ENCODE results near the gene GPR89B. TPM values are rescaled to one million over a fixed set of nuclear protein-coding genes. Genes with fewer than 3 reads are reported as not detected.
A peak's percentile ranks its signal among the peaks of the same experiment; 100 is the strongest.
"Not testable (repeated sequence)": the region's sequence is repeated elsewhere in the genome, so short reads cannot be mapped to it uniquely, and the experiment has no call there.

Gene GPR89B
- total RNA-seq, 1 experiment from 2014 or later = 39.3 TPM

DNA sequence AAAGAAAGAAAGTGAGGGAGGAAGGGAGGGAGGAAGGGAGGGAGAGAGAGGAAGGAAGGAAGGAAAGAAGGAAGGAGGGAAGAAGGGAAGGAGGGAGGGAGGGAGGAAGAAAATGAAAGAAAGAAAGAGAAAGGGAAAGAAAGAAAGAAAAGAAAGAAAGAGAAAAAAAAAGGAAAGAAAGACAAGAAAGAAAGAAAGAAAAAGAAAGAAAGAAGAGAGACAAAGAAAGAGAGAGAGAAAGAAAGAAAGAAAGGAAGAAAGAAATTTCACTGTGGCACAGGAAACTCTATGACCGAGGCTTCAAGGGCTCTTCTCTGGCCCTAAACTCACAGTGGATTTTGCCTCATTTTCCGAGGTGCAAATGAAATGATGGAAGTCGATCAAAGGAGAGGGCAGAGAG lies 104.0 kb downstream of the GPR89B start:
- not testable (repeated sequence) for H3K27ac ChIP-seq (ENCODE audit: low read length); H4K20me1 ChIP-seq (ENCODE audit: insufficient read depth, low read depth, low read length); H3K79me2 ChIP-seq (ENCODE audit: low read length); H3K27me3 ChIP-seq (ENCODE audit: low read length); H3K9me3 ChIP-seq (ENCODE audit: low read length); DNase-seq; H3K9me2 ChIP-seq (replicated peaks; ENCODE audit: insufficient read depth, low read length); H3K4me2 ChIP-seq (ENCODE audit: low read depth, low read length, poor library complexity, severe bottlenecking); H3K9ac ChIP-seq (ENCODE audit: low read length); H3K36me3 ChIP-seq (ENCODE audit: insufficient read depth, low read length); H3K4me1 ChIP-seq (ENCODE audit: low read length); H2AFZ ChIP-seq (ENCODE audit: low read length); H3K4me3 ChIP-seq (ENCODE audit: low read length)

DNA sequence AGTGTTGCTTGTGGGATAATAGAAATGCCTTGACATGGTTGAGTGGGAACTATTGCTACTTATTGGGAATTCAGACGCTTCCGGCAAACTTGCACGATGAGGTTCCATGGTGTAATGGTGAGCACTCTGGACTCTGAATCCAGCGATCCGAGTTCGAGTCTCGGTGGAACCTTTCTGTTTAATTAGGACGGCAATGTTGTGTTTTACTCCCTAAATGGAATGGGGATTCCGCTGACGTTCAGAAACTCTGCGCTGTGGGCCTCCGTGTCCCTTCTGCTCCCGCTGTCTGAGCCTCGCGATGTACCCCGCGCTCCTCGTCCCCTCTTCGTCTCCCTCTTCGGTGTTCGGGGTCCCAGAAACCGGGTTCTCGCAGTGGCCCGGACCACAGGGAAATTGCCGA lies 104.5 kb downstream of the GPR89B start:
- H3K9me3 ChIP-seq (ENCODE audit: low read length) = not testable (repeated sequence)

GRCh38 chr1:148033147-148033546 lies 104.9 kb downstream of the GPR89B start:
- not testable (repeated sequence) for H2AFZ ChIP-seq (ENCODE audit: low read length); H3K9me2 ChIP-seq (replicated peaks; ENCODE audit: insufficient read depth, low read length)

More for the DNA sequence above, 104.5 kb downstream of the GPR89B start:
- H3K4me3 ChIP-seq (ENCODE audit: low read length); H3K9ac ChIP-seq (ENCODE audit: low read length); H3K27me3 ChIP-seq (ENCODE audit: low read length); H3K27ac ChIP-seq (ENCODE audit: low read length); H2AFZ ChIP-seq (ENCODE audit: low read length); H3K9me2 ChIP-seq (replicated peaks; ENCODE audit: insufficient read depth, low read length); DNase-seq; H4K20me1 ChIP-seq (ENCODE audit: insufficient read depth, low read depth, low read length); H3K4me1 ChIP-seq (ENCODE audit: low read length); H3K36me3 ChIP-seq (ENCODE audit: insufficient read depth, low read length); H3K79me2 ChIP-seq (ENCODE audit: low read length); H3K4me2 ChIP-seq (ENCODE audit: low read depth, low read length, poor library complexity, severe bottlenecking): not testable (repeated sequence)

GRCh38 chr1:148037850-148038461 lies 109.7 kb downstream of the GPR89B start:
- not testable (repeated sequence) for DNase-seq; H3K27ac ChIP-seq (ENCODE audit: low read length); H2AFZ ChIP-seq (ENCODE audit: low read length); H3K9me3 ChIP-seq (ENCODE audit: low read length); H3K27me3 ChIP-seq (ENCODE audit: low read length); H3K9me2 ChIP-seq (replicated peaks; ENCODE audit: insufficient read depth, low read length); H3K4me1 ChIP-seq (ENCODE audit: low read length); H3K36me3 ChIP-seq (ENCODE audit: insufficient read depth, low read length); H3K79me2 ChIP-seq (ENCODE audit: low read length); H4K20me1 ChIP-seq (ENCODE audit: insufficient read depth, low read depth, low read length)
- Histone ChIP-seq H3K4me3 (ENCODE audit: low read length) (peak overlapping the region; percentile 48; the same call in 1 of the 2 replicates), H3K4me2 (ENCODE audit: low read depth, low read length, poor library complexity, severe bottlenecking) (peak overlapping the region; percentile 50), H3K9ac (ENCODE audit: low read length) (peak overlapping the region; percentile 59)

More at GRCh38 chr1:148033147-148033546, 104.9 kb downstream of the GPR89B start:
- not testable (repeated sequence) for H3K9ac ChIP-seq (ENCODE audit: low read length); H3K27ac ChIP-seq (ENCODE audit: low read length); H3K27me3 ChIP-seq (ENCODE audit: low read length); DNase-seq; H4K20me1 ChIP-seq (ENCODE audit: insufficient read depth, low read depth, low read length); H3K36me3 ChIP-seq (ENCODE audit: insufficient read depth, low read length); H3K4me3 ChIP-seq (ENCODE audit: low read length); H3K4me1 ChIP-seq (ENCODE audit: low read length); H3K9me3 ChIP-seq (ENCODE audit: low read length); H3K79me2 ChIP-seq (ENCODE audit: low read length); H3K4me2 ChIP-seq (ENCODE audit: low read depth, low read length, poor library complexity, severe bottlenecking)

DNA sequence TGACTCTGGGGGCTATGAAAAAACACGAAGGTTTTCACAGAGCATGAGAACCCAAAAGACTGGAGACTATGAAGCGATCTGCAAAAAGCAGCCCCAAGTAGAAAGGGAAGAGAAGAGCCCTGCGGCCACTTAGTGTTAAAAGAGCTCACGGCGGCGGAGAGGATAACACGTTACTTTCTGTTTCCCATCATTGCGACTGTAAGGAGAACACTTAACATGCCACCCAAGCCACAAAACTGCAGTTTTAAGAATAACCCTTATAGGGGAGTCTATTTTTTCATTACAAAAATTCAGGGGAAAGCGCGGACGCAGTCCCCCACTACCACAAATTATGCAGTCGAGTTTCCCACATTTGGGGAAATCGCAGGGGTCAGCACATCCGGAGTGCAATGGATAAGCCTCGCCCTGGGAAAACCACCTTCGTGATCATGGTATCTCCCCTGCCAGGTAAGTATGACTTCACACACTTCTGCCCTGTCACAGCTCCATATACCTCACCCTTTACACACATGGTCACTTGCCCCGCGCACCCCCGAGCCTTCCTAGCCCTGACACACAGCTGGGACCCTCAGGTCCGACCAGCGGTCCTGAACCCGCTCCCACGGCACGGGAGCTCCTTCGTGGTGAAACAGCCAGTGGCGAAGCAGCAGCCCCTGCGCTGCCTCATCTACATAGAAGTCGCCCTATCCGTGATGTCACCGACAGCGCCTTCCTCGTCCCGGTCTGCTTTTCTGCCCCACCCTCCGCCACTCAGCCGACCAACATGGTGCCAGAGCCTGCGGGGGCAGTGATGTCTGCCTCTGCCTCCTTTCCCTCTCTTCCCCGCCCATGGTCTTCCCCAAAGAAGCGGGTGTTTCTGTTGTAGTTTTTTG lies 110.5 kb downstream of the GPR89B start:
- H3K4me2 ChIP-seq (ENCODE audit: low read depth, low read length, poor library complexity, severe bottlenecking) = peak overlapping the region; percentile 50
- H3K9ac ChIP-seq (ENCODE audit: low read length) = peak overlapping the region; percentile 62
- not testable (repeated sequence) for H2AFZ ChIP-seq (ENCODE audit: low read length); H4K20me1 ChIP-seq (ENCODE audit: insufficient read depth, low read depth, low read length); H3K4me1 ChIP-seq (ENCODE audit: low read length); H3K27ac ChIP-seq (ENCODE audit: low read length); H3K36me3 ChIP-seq (ENCODE audit: insufficient read depth, low read length); H3K9me2 ChIP-seq (replicated peaks; ENCODE audit: insufficient read depth, low read length); H3K9me3 ChIP-seq (ENCODE audit: low read length); H3K27me3 ChIP-seq (ENCODE audit: low read length); H3K79me2 ChIP-seq (ENCODE audit: low read length)
- peak overlapping the region; percentile 62; the same call in 1 of the 2 replicates for H3K4me3 ChIP-seq (ENCODE audit: low read length)
- peak; percentile 96 for DNase-seq

Small RNA genes within 50 kb of the gene (small RNA-seq; reads per million reads assigned to genes)
- gene RNU1-129P = not detected
- gene RNVU1-7 = 181 reads per million, percentile 99 among the genes with 10 or more reads in this experiment

Other genes starting within 250 kb of the GPR89B start
- gene GJA5, start 167.8 kb upstream of the GPR89B start, total RNA-seq (2014; rRNA removed; shearing (Covaris generic); ENCODE audit: low replicate concordance) = not detected in 2 replicates
- gene GJA8, start 25.6 kb upstream of the GPR89B start, total RNA-seq (2014; rRNA removed; shearing (Covaris generic); ENCODE audit: low replicate concordance) = not detected in 2 replicates
- gene NBPF11, start 223.9 kb downstream of the GPR89B start, total RNA-seq (2014; rRNA removed; shearing (Covaris generic); ENCODE audit: low replicate concordance) = 12.6 and 14.9 TPM in 2 replicates